GM10248 (cell line): ENCODE results near the gene MTG2.

Experiments
- CTCF ChIA-PET: fragments of 300-600 bp; sonication (Branson Sonifier 250); formaldehyde crosslinking; extraction: SDS; loops from one replicate; lab custom pipeline; 2021; ENCODE audit warnings: antibody characterized with exemption; lab: Yijun Ruan, JAX
- POLR2A ChIA-PET: fragments of 350-650 bp; sonication (Branson Sonifier 250); formaldehyde crosslinking; extraction: SDS; loops from one replicate; lab custom pipeline; 2020; ENCODE audit warnings: antibody characterized with exemption; lab: Yijun Ruan, JAX
- DNase-seq: peaks from one replicate; pipeline ENCODE4 v3.0.0; 2012; ENCODE audit errors: extremely low spot score
- TF ChIP-seq, protein P1 (sequence below): IDR thresholded peaks from 2 replicates; pipeline ENCODE4 v1.5.1; 2012; ENCODE audit warnings: mild to moderate bottlenecking, low read depth; ENCODE audit errors: extremely low read depth, missing control alignments, control extremely low read depth

Gene MTG2

DNA sequence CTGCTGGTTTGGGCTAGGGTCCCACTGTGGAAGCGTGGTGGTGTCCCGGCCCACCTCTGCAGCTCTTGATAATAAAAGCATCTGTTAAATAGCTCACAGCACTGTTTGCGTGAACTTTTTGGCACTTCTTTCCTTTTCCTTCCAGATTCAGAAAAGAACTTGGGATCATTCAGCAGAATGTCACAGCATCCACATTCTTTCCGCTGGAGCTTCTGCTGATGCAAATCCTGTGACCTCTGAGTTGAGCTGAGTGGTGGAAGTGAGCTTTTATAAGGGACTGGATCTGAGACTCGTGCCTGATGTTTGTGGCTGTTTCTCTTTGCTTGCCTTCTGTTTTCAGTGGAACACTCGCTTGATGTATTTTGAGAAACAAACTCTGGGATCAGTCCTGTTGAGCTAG, 59.3 kb downstream of the MTG2 start:
- no peak for DNase-seq
- TF ChIP-seq, protein P1, sequence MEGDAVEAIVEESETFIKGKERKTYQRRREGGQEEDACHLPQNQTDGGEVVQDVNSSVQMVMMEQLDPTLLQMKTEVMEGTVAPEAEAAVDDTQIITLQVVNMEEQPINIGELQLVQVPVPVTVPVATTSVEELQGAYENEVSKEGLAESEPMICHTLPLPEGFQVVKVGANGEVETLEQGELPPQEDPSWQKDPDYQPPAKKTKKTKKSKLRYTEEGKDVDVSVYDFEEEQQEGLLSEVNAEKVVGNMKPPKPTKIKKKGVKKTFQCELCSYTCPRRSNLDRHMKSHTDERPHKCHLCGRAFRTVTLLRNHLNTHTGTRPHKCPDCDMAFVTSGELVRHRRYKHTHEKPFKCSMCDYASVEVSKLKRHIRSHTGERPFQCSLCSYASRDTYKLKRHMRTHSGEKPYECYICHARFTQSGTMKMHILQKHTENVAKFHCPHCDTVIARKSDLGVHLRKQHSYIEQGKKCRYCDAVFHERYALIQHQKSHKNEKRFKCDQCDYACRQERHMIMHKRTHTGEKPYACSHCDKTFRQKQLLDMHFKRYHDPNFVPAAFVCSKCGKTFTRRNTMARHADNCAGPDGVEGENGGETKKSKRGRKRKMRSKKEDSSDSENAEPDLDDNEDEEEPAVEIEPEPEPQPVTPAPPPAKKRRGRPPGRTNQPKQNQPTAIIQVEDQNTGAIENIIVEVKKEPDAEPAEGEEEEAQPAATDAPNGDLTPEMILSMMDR: no peak
- ChIA-PET POLR2A (no interaction called here), CTCF (no interaction called here)

GRCh38 chr20:62243106-62243505, 60.3 kb downstream of the MTG2 start:
- POLR2A ChIA-PET: no interaction called here

DNA sequence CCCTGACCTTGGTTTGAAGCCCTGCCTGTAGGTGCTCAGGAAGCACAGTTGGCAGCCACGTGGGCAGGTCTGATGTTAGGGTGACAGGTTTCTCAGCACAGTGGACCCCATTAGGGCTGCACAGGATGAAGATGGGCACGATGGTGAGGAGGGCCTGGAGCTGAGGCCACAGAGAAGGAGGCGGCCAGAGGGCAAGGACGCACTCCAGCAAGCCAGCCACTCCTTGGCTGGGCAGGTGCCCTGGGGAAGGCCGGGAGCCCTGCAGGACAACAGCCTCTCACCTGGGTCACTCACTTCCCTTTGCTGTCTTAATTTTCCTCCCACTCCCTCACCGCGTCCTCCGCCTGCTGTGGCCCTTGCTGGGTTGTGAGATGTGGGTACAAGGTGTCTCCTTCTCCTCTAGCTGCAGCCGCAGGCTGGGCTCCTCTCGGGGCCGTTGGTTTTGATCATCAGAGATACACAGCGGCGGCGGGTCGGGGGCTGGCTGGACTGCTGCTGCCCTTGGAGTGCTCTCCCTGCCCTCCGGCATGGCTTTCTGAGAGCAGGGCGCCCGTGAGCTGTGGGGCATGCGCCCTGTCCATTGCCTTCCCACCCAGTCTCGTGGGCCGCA, 61.2 kb downstream of the MTG2 start:
- no peak for DNase-seq
- ChIA-PET CTCF (no interaction called here), POLR2A (no interaction called here)
- TF ChIP-seq, protein P1: no peak

More at GRCh38 chr20:62243106-62243505, 60.3 kb downstream of the MTG2 start:
- TF ChIP-seq, protein P1: no peak
- CTCF ChIA-PET: no interaction called here
- DNase-seq: no peak

DNA sequence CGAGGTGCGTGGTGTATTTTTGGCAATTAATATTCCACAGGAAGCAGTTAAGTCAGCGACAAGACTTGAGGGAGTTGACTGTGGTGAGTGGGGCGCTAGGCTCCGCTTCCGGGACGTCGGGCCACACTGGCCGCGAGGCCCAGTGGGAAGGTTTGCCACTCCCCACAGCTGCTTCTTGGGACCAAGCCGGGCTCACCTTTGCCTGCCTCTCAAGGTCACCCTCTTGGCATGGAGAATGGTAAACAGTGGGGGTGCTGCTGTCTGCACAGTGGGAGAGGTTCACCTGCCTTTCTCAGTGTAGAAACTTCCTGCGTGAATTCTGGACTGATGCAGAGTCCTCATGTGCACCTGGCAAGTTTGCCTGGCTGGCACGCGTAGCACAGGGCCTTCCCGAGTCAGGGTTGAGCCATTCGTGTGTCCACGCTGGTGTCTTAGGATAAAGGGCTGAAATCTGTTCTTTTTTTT, 61.8 kb downstream of the MTG2 start:
- TF ChIP-seq, protein P1: no peak
- CTCF ChIA-PET: no interaction called here
- DNase-seq: no peak
- POLR2A ChIA-PET: interaction anchor here (0.7 kb wide), 1 partner anchor 234 kb away, joined by 3 read pairs; no protein-coding TSS in a partner anchor

DNA sequence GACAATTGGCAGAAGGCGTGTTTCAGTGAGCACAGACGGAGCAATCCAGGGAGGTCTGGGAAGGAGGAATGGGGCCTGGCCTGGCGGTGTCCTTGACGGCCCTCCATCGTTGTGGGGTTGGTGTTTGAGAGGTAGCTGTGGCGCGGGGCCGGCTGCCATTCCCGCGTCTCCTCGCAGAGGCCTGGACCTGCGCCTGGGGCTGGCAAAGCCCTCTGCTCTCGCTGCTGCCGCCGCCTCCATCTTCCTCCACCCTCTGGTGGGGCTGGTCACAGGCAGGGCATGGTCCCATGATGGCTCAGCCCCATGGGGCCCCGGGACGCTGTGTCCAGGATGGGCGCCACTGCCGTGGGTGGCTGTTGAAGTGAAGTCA, 63.1 kb downstream of the MTG2 start:
- TF ChIP-seq, protein P1: no peak
- CTCF ChIA-PET: no interaction called here

GRCh38 chr20:62246431-62246830, 63.6 kb downstream of the MTG2 start:
- CTCF ChIA-PET: interaction anchor here (1.0 kb wide), 1 partner anchor 240 kb away, joined by 3 read pairs; no protein-coding TSS in a partner anchor

More for the DNA sequence above, 63.1 kb downstream of the MTG2 start:
- no peak for DNase-seq
- POLR2A ChIA-PET: no interaction called here

More at GRCh38 chr20:62246431-62246830, 63.6 kb downstream of the MTG2 start:
- TF ChIP-seq, protein P1: no peak
- DNase-seq: no peak
- POLR2A ChIA-PET: no interaction called here
